Heart left ventricle (tissue), 13 donors: ENCODE data around the gene LYRM4.

Source experiments
- CTCF ChIP-seq, 12 donors: fragments of 200-600 bp; sonication (generic) in 4 of 12; IDR thresholded peaks; one replicate each; pipeline versions ENCODE4 v1.5.0 to v1.8.0; 2018 to 2022; ENCODE audit warnings: antibody characterized with exemption in 12 of 12, mild to moderate bottlenecking in 5 of 12
- POLR2A ChIP-seq, 2 donors: fragments of 450-650 bp; IDR thresholded peaks; one replicate each; pipeline ENCODE4 v1.6.1; 2017; ENCODE audit warnings: antibody characterized with exemption in 2 of 2, mild to moderate bottlenecking in 2 of 2, moderate library complexity in 2 of 2
- donor health status: ischemic (EF 13 %, LVEDD 7.1; RV severe dilation, severe dysfunction).
- donor health status: DM: no; HTN: yes; CAD: no.
- donor health status: DM: no; HTN: no; CAD: no.
- donor health status: ischemic (EF 25% LVEDD 6.9; RV normal size, moderate dysfunction).
- donor health status: ischemic (EF 25% LVEDD 5.7; RV mildly dilated, moderate dysfunction).
- donor health status: ischemic (EF 35%, LVEDD 5.7; RV mildly dilated, moderate dysfunction).
- donor health status: nonischemic (EF 11% LVEDD 7.7; RV severe dilation, severe dysfunction).
- donor health status: DM: yes; HTN: yes; CAD: no.
- donor health status: PGD.
- donor health status: ischemic (EF 29% LVEDD 5.4; RV normal size, mild dysfunction).
- donor health status: nonischemic (EF 23%, LVEDD 6.1; RV moderate dilation, normal function).

DNA sequence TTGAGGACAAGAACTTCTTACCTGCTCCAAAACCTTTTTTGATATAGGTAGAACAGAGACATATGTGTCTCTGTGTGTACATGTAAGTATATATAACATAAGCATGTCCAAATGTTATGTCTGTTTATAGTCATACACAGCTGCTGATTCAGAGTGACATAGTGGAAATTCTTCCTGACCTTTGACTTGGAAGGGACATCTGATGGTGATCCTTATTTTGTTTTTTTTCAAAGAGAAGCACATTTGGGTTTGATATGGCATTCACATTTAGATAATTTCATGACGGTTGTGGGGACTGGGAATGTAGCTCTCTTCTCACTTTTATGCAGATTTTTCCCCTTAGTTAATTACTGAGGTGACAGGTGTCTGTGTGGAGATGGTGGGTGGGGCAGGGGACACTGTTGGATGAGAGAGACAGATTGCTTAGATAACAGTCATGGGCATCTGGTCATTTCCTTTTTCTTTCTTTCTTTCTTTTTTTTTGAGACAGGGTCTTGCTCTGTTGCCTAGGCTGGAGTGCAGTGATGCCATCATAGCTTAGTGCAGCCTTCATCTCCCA lies 39.5 kb upstream of the LYRM4 start:
- TF ChIP-seq CTCF (IDR thresholded peaks at IDR 0.05): no peak
- TF ChIP-seq POLR2A (IDR thresholded peaks at IDR 0.05): no peak
